Measurements from ENCODE around the gene CCDC158.
"Not testable (repeated sequence)": the region's sequence is repeated elsewhere in the genome, so short reads cannot be mapped to it uniquely, and the experiment has no call there.

Gene CCDC158

DNA sequence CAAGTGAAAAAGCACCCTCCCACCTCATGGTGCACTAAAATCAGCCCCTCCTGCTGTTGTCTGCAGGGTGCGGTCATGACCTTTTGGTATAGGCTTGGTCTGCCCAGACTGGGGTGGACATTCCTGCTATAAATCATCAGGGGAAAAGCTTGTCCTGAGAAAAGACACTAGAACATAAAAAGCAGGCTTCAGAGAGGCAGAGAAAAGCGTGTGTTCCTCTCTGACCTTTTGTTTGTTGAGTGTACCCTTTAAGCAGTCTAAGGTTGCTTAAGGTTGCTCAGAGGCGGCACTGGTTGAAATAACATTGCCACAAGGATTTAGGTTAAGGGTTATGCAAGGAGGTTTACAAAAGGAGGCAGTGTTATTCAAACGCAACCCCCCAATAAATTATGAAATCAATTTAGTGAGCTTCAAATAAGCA is 43.5 kb downstream of the CCDC158 start:
- intact Hi-C loops (cut with DNase I), result no loop called here
- DNase-seq, result no peak

DNA sequence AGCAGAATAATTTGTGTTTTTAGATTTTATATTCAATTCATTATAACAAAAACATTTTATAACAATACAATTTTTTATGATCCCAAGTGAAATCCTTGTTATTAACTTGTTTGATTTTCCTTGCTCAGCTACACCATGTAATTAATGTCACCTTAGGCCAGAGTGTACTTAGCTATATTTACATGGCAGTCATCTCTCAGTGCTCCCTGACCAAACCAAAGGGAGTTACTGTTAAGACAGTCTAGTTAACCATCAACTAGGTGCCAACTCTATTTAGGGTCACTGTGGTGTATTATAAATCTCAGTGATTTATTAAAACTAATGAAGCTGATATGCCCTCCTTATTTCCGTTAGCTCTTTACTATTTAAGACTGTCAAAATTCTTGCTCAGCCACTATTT is 44.4 kb downstream of the CCDC158 start:
- DNase-seq, result no peak
- intact Hi-C loops (cut with DNase I), result no loop called here

DNA sequence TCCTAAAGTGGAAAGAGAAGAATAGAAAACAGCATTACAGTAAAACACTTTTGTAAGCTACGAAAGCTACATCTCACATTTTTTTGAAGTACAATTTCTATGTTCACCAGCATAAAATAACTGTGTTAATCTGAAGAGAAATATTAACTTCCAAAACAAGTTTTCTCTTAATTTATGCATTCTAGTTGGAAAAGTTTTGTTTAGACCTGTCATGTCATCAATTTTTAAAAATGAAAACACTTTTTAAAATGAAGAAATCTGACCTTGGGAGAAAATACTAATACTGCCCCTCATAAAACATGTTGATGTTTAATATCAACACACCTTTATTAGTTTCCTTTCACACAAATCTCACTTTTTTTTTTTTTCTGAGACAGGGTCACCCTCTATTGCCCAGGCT is 45.2 kb downstream of the CCDC158 start:
- intact Hi-C loops (cut with DNase I), result no loop called here

DNA sequence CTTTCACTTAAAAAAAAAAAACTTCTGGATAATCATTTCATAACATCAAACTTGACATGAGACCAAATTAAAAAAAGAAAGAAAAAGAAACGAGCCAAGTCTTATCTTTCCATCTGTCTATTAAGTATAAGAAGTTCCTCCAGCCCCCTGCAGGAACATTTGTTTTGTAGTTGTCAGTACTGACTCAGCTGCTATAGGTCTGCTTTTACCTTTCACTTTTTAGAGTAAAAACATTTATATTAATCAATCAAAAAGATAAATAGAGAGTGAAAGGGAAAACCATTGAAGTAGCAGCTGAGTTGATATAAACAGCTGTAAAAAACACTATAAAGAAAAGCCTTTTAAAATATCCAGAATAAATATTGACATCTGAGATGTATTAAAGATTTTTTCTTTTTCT is 46.1 kb downstream of the CCDC158 start:
- intact Hi-C loops (cut with DNase I), result no loop called here

More for the DNA sequence above, 45.2 kb downstream of the CCDC158 start:
- no peak for DNase-seq

DNA sequence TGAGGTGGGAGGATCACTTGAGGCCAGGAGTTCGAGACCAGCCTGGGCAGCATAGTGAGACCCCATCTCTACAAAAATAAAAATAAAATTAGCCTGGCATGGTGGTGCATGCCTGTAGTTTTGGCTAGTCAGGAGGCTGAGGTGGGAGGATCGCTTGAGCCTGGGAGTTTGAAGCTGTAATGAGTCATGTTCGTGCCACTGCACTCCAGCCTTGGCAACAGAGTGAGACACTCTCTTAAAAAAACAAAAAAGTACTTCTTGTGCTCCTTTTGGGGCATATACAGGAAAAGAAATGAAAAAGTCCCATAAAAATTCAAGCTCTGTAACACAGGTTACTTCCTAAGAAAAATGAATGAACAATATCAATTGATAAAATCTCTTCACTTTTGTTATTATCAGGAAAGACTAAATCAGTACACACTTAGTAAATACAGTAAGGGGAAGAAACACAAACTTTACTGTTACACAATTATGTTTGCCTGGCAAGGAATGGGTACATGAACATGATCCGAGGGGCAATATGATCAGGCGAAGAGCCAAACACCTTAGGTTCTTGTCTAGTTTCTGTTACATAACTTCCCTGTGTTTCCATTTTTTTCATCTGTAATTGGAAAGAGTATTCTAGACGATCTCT is 46.9 kb downstream of the CCDC158 start:
- DNase-seq, result no peak
- intact Hi-C loops (cut with DNase I), result no loop called here

More for the DNA sequence above, 46.1 kb downstream of the CCDC158 start:
- no peak for DNase-seq

DNA sequence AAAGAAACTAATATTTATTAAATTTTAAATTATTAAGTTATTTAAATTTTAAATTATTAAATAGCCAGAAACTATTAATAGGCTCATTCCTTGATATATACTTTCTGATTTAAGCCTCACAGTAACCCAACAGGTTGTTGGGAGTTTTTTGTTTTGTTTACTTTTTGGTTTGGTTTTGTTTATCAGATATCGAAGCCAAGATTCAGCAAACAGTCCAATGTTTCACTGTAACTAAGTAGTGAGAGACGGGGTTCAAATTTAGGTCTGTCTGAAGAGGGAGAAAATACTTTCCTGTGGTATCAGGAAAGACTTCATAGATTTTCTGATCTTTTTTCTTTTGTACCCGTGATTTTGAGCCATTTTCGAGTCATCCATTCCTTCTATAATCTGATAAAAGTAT is 54.2 kb downstream of the CCDC158 start:
- intact Hi-C loops (cut with DNase I), result no loop called here
- no peak for DNase-seq

DNA sequence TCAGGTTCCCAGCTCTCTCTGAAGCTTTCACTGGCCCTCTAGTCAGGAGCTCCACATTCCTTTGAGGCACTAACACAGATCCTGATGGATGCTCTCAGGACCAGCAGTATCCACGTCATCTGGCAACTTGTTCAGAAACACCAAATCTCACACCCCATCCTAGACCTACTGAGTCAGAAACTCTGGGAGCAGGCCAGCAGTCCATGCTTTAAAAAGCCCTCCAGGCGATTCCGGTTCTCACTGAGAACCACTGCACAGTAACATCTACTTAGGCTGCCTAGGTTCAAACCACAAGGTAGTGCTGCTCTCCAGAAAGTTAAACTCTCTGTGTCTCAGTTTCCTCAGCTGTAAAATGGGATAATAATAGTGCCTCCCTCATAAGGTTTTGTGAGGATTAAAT is 55.3 kb downstream of the CCDC158 start:
- intact Hi-C loops (cut with DNase I), result no loop called here
- no peak for DNase-seq

DNA sequence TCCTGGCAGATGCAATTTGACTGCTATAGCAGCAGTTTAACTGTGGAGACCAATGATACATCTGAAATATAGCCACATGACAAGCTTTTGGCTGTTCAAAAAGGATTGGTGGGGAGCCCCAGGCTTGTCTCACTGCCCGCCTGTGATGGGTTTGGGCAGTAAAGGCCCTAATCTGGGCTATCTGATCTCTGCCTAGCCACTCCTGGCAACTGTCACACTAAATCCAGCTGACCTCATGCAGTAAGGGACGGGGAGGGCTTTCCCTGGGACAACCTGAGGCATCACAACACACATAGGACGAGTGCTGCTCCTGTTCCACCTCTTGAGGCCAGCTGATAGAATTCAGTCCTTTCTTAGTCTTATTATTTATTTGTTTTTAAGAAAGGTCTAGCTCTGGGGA is 56.2 kb downstream of the CCDC158 start:
- intact Hi-C loops (cut with DNase I), result no loop called here
- no peak for DNase-seq

DNA sequence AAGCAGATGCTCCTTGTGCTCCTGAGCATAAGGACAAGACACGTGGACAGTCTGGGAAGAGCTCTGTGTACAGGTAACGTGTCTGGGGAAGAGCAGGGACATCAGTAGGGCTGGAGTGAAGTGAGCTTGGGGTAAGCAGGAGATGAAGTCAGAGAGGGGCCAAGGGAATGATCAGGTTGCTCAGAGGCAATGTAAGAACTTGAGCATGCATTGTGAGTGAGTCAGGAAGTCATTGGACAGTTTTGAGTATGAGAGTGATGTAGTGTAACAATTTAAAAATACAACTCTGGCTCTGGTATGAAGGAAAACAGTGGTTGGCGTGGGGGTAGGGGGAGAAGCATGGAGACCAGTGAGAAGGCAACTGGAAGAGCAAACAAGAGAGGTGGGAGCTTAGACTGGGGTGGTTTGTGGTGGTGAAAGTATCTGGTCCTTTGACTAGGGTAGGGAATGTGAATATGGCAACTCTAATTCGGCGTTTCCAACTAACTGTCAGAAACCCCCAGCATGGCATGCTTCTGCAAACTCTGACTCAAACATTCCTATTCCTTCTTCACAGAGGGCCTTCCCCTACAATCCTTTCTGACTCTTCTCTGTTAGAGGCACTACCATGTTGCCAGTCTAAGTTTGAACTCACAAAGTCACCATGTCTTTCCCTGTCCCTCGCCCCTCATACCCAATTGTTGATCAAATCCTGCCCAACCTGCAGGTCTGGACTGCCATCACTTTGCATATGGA is 57.2 kb downstream of the CCDC158 start:
- intact Hi-C loops (cut with DNase I), result no loop called here
- no peak for DNase-seq

DNA sequence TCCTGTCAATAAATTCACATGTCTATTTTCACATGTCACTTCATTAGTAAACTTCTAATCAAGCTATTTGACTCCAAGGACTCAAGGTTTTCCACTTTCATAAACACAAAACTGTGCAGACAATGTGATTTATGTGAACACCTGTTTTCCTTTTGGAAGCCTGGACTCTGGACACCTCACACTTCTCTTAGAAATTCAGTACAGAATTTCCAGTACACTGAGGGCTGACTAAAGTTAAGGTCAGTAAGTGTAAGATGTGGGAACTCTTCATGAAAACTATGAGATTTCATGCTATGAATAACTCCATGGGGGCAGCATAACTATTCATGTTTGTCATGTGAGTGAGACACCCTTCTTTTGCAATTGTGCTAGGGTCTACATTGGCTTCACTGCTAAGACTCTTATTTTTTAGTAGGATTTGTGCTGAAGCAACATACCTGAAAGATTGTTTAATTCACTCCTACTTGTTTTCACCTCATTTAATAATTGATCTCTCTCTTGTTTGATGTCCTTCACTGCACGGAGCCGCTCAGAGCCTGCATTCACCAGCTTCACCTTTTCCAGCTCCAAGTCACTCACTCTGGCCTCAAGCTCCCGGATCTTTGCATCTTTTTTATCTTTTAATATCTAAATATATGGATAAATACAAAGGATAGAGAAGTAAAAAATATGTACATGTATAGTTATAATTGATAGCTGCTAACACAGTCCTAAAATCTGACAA is 59.1 kb downstream of the CCDC158 start:
- intact Hi-C loops (cut with DNase I), result no loop called here
- DNase-seq, result no peak

DNA sequence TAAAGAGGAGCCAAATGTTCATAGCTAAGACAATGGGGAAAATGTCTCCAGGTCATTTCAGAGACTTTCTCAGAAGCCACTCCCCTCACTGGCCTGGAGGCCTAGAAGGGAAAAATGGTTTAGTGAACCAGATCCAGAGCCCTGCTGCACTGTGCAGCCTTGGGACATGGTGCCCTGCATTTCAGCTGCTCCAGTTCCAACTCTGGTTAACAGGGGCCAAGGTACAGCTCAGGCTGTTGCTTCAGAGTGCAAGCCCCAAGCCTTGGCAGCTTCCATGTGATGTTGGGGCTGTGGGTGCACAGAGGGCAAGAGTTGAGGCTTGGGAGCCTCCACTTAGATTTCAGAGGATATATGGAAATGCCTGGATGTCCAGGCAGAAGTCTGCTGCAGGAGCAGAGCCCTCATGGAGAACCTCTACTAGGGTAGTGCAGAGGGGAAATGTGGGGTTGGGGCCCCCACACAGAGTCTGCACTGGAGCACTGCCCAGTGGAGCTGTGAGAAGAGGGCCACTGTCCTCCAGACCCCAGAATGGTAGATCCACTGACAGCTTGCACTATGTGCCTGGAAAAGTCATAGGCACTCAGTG is 61.0 kb downstream of the CCDC158 start:
- DNase-seq; intact Hi-C loops (cut with DNase I): not testable (repeated sequence)

DNA sequence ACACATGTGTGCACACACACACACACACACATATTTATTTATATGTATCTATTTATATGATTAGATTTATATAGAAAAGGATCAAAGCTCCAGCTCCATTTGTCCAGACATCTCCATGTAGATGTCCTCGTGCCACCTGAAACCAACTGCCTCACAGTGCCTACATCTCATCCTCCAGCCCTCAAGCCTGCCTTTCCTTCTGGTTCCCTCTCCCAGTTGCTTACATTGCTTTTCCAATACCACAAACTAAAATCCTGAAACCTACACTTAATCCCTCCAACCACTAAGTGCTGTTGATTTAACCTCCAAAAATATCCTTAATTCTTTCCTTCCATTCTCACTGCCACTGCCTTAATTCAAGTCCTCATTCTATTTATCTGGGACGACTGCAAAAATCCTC is 63.0 kb downstream of the CCDC158 start:
- intact Hi-C loops (cut with DNase I), result no loop called here
- no peak for DNase-seq

DNA sequence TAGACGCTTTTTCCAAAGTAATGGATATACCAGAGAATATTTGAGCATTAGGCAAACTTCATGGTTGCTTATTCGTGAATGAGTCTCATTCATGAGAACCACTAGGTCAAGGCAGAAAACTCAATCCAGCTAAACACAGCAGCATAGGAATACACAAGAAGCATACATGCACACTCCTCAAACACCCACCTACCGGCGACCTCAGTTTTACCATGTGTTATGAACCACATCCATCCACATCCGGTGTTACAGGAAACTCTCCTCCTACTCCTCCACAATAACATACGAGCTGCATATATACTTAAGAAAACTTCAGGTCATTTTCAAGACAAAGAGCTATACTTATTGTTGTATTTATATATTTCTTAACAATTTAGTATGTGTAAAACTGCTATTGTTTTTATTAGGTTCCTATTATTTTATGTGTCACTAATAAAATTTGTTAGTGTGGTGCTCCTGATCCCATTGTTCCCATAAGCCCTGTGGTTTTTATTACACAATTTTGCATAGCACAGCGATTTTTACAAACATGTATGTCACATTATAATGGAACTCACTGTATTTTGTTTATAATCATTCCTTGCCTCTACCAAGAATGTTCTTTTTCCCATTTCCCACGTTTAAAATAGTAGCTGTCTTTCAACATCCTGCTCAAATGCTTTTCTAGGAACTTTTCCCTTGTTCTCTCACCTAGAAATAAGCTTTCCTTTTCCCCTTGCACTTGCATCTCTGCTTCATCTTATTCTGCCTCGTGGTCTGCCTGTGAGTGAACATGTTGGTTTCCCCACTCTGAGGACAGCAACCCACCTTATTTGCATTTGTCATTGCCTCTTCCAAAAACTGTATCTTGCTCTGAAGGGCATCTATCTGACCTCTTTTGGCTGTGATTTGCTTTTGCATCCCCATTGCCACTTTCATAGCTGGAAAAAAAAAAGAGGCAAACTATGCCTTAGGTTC is 66.1 kb downstream of the CCDC158 start:
- DNase-seq, result no peak
- intact Hi-C loops (cut with DNase I), result no loop called here

DNA sequence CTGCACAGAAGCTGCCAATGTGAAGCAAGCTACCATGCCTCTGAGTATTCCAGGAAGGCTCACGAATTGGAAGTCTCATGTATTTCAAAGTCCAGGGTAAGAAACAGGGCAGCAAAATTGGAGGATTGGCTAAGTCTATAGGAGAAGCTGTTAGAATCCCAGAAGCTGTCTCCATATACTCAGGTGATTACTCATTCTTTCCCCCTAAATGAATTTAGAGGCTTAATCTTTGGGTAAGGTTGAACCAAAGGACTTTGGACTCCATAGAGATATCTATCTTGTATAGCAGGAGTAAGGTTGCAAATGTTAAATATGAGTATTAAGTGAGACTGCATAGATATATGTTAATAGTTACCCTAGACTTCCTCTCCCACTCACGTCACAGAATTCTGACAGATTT is 78.1 kb downstream of the CCDC158 start:
- intact Hi-C loops (cut with DNase I), result no loop called here
- DNase-seq, result no peak

DNA sequence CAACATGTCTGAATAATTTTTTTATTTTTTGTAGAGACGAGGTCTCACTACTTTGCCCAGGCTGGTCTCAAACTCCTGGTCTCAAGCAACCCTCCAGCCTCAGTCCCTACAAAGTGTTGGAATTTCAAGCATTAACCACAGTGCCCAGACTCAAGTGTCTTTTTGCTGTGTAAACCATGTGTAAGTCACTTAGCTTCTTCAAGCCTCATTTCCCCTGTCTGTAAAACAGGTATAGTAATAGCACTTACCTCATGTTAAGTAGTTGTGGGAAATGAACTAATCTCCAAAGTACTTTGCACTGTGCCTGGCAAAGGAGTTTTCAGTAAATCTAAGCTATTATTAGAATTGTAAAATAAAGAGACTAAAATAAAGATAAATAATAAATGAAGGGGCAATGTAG is 78.8 kb downstream of the CCDC158 start:
- no peak for DNase-seq
- intact Hi-C loops (cut with DNase I), result no loop called here

DNA sequence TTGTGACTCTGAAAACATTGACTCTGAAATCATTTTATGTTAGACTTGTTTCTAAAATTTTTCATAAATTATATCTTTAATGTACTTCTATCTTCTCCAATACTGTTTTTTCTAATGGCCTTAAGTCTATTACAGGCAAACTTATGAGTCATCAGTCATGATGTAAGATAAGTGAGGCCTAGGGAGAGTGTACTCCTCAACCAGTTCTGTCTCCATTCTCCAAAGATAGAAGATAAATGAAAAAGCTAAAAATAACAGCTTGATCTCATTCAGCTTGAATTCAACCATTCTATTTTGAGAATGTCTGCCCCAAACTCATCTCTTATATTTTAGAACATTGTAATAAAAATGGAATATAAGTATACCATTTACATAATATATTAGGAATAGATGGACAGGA is 79.9 kb downstream of the CCDC158 start:
- DNase-seq, result no peak
- intact Hi-C loops (cut with DNase I), result no loop called here

DNA sequence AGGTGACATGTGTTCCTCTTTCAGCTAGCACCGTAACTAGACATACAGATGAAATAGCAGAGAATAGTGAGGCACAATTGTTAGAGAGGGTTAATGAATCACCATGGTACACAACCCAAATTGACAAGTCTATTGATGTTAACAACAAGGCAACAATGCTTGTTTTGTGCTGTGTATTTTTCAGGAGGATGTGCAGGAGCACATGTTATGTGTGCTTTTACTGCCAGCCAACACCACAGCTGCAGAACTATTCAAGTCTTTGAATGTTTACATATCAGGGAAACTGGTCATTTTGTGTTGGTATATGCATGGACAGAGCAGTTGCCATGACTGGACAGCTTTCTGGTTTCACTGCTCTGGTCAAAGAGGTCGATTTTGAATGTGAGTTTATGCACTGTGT is 81.6 kb downstream of the CCDC158 start:
- no peak for DNase-seq
- intact Hi-C loops (cut with DNase I), result no loop called here

DNA sequence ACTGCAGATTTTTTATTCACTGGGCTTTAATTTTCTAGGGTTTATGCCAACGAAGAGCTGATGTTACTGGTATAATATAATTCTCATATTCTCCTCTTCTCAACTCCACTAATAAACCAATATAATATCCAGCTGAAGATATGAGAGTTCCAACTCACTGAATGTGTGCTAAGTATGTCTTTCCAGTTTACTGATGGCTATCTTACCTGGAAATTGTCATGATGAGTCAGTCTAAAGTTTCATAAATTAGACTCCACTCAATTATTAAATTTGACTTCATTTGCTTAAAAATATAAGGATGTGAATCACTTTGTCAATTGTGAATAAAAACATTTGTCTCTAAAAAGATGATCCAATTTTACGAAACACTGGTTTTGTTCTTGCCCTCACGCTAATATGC is 86.1 kb downstream of the CCDC158 start:
- DNase-seq, result no peak
- intact Hi-C loops (cut with DNase I), result no loop called here

DNA sequence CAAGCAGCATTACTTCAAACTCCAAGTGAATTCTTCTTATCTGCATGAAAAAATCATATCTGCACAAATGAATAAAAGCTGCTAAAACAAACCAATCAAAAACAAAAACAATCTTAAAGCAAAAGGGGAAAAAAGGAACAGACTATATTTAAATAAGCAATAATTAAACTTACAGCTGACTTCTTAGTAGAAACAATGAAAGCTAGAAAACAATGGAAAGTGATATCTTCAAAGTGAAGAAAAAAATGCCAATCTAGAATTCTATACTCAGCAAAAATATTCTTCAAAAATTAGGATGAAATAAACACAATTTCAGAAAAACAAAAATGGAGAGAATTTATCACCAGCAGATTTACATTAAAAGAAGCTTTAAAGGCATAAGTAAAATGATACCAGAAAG is 94.4 kb downstream of the CCDC158 start:
- DNase-seq, result no peak
- intact Hi-C loops (cut with DNase I), result no loop called here
